Measurements from ENCODE around the gene PGAP3.

PGAP3 gene

DNA sequence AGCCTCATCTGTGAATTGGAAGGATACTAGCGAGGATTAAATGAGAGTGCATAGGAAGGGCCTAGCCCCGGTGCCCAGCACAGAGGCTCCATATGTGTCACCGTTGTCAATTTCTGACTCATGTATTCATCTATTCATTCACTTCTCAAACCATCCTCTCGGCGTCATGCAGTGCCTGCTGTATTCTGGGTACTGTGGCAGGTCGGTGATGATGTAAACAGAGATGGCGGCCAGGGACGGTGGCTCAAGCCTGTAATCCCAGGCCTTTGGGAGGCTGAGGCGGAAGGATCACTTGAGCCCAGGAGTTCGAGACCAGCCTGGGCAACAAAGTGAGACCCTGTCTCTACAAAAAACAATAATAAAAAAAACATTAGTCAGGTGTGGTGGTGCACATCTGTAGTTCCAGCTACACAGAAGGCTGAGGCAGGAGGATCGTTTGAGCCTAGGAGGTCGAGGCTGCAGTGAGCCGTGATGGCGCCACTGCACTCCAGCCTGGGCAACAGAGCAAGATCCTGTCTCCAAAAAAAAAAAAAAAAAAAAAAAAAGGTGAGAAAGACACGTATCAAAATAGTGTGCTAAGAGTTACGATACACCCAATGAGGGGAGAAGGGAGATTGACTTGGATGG, 65.4 kb downstream of the PGAP3 start (continued):
- TF ChIP-seq ZFP3 (CRISPR knock-in tag; IDR thresholded peaks at IDR 0.05) (no peak), ZFP30 (CRISPR knock-in tag; IDR thresholded peaks at IDR 0.05) (no peak), ZNF70 (CRISPR knock-in tag; IDR thresholded peaks at IDR 0.05) (no peak), SNAI2 (CRISPR knock-in tag; IDR thresholded peaks at IDR 0.05) (no peak), ZNF8 (CRISPR knock-in tag; IDR thresholded peaks at IDR 0.05) (no peak), ISL1 (CRISPR knock-in tag; IDR thresholded peaks at IDR 0.05) (no peak), TCF4 (CRISPR knock-in tag; IDR thresholded peaks at IDR 0.05; ENCODE audit: borderline replicate concordance) (no peak), CSDC2 (CRISPR knock-in tag; IDR thresholded peaks at IDR 0.05) (no peak)

GRCh38 chr17:39621523-39622379, 66.1 kb downstream of the PGAP3 start:
- TF ChIP-seq TSHZ2 (CRISPR knock-in tag; IDR thresholded peaks at IDR 0.05) (no peak), ZNF70 (CRISPR knock-in tag; IDR thresholded peaks at IDR 0.05) (no peak), ZNF8 (CRISPR knock-in tag; IDR thresholded peaks at IDR 0.05) (no peak), ARNTL (CRISPR knock-in tag; IDR thresholded peaks at IDR 0.05; ENCODE audit: borderline replicate concordance, low read depth) (no peak), BACH2 (CRISPR knock-in tag; IDR thresholded peaks at IDR 0.05; ENCODE audit: borderline replicate concordance) (no peak), ZFP3 (CRISPR knock-in tag; IDR thresholded peaks at IDR 0.05) (no peak), SNAI2 (CRISPR knock-in tag; IDR thresholded peaks at IDR 0.05) (no peak), TOX (CRISPR knock-in tag; IDR thresholded peaks at IDR 0.05; ENCODE audit: borderline replicate concordance) (no peak), ZNF565 (CRISPR knock-in tag; conservative IDR thresholded peaks at IDR 0.05; ENCODE audit: low read depth) (no peak), ZFP30 (CRISPR knock-in tag; IDR thresholded peaks at IDR 0.05) (no peak), TCF4 (CRISPR knock-in tag; IDR thresholded peaks at IDR 0.05; ENCODE audit: borderline replicate concordance) (no peak), RARB (CRISPR knock-in tag; IDR thresholded peaks at IDR 0.05) (no peak), ZC3H10 (CRISPR knock-in tag; IDR thresholded peaks at IDR 0.05) (no peak)
- peak; percentile 79 for ATAC-seq

Data from SK-N-SH treated with all-trans-retinoic acid at 6 μM for 48 hours (cell line).